ENCODE data around the gene RUVBL1. TPM values are rescaled to one million over a fixed set of nuclear protein-coding genes. Genes with fewer than 3 reads are reported as not detected.

Gene RUVBL1
- total RNA-seq, 4 donors from 2014 or later = 9.7 to 38.4 (median 16.6) TPM

GRCh38 chr3:128083396-128083795 is 40.2 kb downstream of the RUVBL1 start:
- Histone ChIP-seq H3K27ac (no peak overlapping the region), H3K36me3 (no peaks in the 10 kb centered on the region), H3K27me3 (no peaks in the 10 kb centered on the region), H3K4me3 (no peak overlapping the region), H3K4me1 (peaks cover 0 to 8% of the 10 kb centered on the region in 2 donors), H3K9me3 (no peaks in the 10 kb centered on the region)
- intact Hi-C loops (cut with DNase I; ENCODE audit: low total_unique reads) = loop anchor here (10.0 kb wide), 1 partner anchor 521 kb away; no protein-coding TSS in a partner anchor
- TF ChIP-seq POLR2A (IDR thresholded peaks at IDR 0.05) (no peak), CTCF (IDR thresholded peaks at IDR 0.05) (no peak)
- no peak for DNase-seq

- intact Hi-C loops (cut with DNase I; ENCODE audit: low total_unique reads) = loop anchor here (10.0 kb wide), 1 partner anchor 522 kb away; no protein-coding TSS in a partner anchor
- no peak for DNase-seq
- Histone ChIP-seq H3K4me3 (no peak overlapping the region), H3K9me3 (no peaks in the 10 kb centered on the region), H3K27me3 (no peaks in the 10 kb centered on the region), H3K27ac (no peak overlapping the region), H3K4me1 (peaks cover 0 to 8% of the 10 kb centered on the region in 2 donors), H3K36me3 (no peaks in the 10 kb centered on the region)
- no peak for TF ChIP-seq CTCF (IDR thresholded peaks at IDR 0.05)
- TF ChIP-seq POLR2A (IDR thresholded peaks at IDR 0.05) = no peak
Observed at GRCh38 chr3:128082546-128082945, 41.1 kb downstream of the RUVBL1 start.

GRCh38 chr3:128081846-128082245 is 41.8 kb downstream of the RUVBL1 start:
- H3K9me3 ChIP-seq = no peaks in the 10 kb centered on the region
- no peak overlapping the region for H3K4me3 ChIP-seq
- peaks cover 0 to 8% of the 10 kb centered on the region in 2 donors for H3K4me1 ChIP-seq
- no peaks in the 10 kb centered on the region for H3K36me3 ChIP-seq
- DNase-seq = no peak
- H3K27ac ChIP-seq = no peak overlapping the region
- intact Hi-C loops (cut with DNase I; ENCODE audit: low total_unique reads) = loop anchor here (10.0 kb wide), 1 partner anchor 523 kb away; no protein-coding TSS in a partner anchor
- TF ChIP-seq CTCF (IDR thresholded peaks at IDR 0.05) = no peak
- no peaks in the 10 kb centered on the region for H3K27me3 ChIP-seq

- H3K4me3 ChIP-seq = no peak overlapping the region
- no peaks in the 10 kb centered on the region for H3K27me3 ChIP-seq
- TF ChIP-seq POLR2A (IDR thresholded peaks at IDR 0.05) (no peak), CTCF (IDR thresholded peaks at IDR 0.05) (no peak)
- H3K36me3 ChIP-seq = no peaks in the 10 kb centered on the region
- no peak overlapping the region for H3K27ac ChIP-seq
- no peak for DNase-seq
- H3K4me1 ChIP-seq = peaks cover 0 to 9% of the 10 kb centered on the region in 2 donors
- intact Hi-C loops (cut with DNase I; ENCODE audit: low total_unique reads) = loop anchor here (10.0 kb wide), 1 partner anchor 524 kb away; no protein-coding TSS in a partner anchor
- H3K9me3 ChIP-seq = no peaks in the 10 kb centered on the region
Observed at GRCh38 chr3:128081226-128081625, 42.4 kb downstream of the RUVBL1 start.

GRCh38 chr3:128080323-128081080 is 43.1 kb downstream of the RUVBL1 start:
- H3K27me3 ChIP-seq = no peaks in the 10 kb centered on the region
- intact Hi-C loops (cut with DNase I; ENCODE audit: low total_unique reads) = loop anchor here (10.0 kb wide), 1 partner anchor 524 kb away; no protein-coding TSS in a partner anchor
- H3K9me3 ChIP-seq = no peaks in the 10 kb centered on the region
- H3K4me3 ChIP-seq = no peak overlapping the region
- TF ChIP-seq CTCF (IDR thresholded peaks at IDR 0.05) = no peak
- no peak for TF ChIP-seq POLR2A (IDR thresholded peaks at IDR 0.05)
- DNase-seq = no peak
- no peaks in the 10 kb centered on the region for H3K36me3 ChIP-seq
- H3K4me1 ChIP-seq = peaks cover 0 to 11% of the 10 kb centered on the region in 2 donors
- no peak overlapping the region for H3K27ac ChIP-seq

Data from uterus (tissue), 4 donors.